ENCODE results near the gene OAS2.

OAS2 gene

DNA sequence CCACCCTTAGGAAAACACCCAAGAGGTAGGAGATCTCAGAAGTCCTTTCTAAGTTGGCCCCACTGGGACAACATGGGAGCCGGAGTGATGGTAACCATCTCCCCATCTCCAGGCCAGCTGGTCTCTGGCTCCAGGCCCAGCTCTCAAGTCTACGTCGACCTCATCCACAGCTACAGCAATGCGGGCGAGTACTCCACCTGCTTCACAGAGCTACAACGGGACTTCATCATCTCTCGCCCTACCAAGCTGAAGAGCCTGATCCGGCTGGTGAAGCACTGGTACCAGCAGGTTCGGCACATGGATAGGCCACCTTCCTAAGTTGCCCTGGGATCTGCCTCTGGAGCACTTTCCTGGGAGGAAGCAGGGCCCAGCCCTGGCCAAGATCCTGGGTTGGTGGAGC lies 11.0 kb upstream of the OAS2 start:
- no peaks in the 10 kb centered on the region for H4K20me1 ChIP-seq (ENCODE audit: low read depth, low read length)

GRCh38 chr12:112967858-112968257 lies 10.5 kb upstream of the OAS2 start:
- Histone ChIP-seq H2AFZ (ENCODE audit: low read depth, low read length, severe bottlenecking) (no peak overlapping the region), H3F3A (ENCODE audit: insufficient read depth) (no peaks in the 10 kb centered on the region), H3K9me3 (ENCODE audit: insufficient read depth, low read length) (no peaks in the 10 kb centered on the region), H3K27me3 (ENCODE audit: low read length) (no peaks in the 10 kb centered on the region), H3K79me2 (ENCODE audit: insufficient read depth, low read length) (no peaks in the 10 kb centered on the region), H3K4me3 (ENCODE audit: insufficient read depth, low read length, poor library complexity, severe bottlenecking) (no peak overlapping the region), H3K9me2 (replicated peaks; ENCODE audit: insufficient read depth, low read length) (no peaks in the 10 kb centered on the region), H3K36me3 (ENCODE audit: low read length) (no peaks in the 10 kb centered on the region), H3K4me2 (ENCODE audit: low read depth, low read length, poor library complexity, severe bottlenecking) (no peak overlapping the region), H3K27ac (ENCODE audit: low read depth, low read length) (no peak overlapping the region), H4K20me1 (ENCODE audit: low read depth, low read length) (no peaks in the 10 kb centered on the region), H3K9ac (ENCODE audit: low read length) (no peak overlapping the region)
- TF ChIP-seq EZH2phosphoT487 (conservative IDR thresholded peaks at IDR 0.05; ENCODE audit: low read length) (no peak), CTCF (IDR thresholded peaks at IDR 0.05; ENCODE audit: insufficient read depth, low read length, poor library complexity, severe bottlenecking) (no peak)

More for the DNA sequence above, 11.0 kb upstream of the OAS2 start:
- Histone ChIP-seq H3K79me2 (ENCODE audit: insufficient read depth, low read length) (no peaks in the 10 kb centered on the region), H3F3A (ENCODE audit: insufficient read depth) (no peaks in the 10 kb centered on the region), H3K9ac (ENCODE audit: low read length) (no peak overlapping the region), H3K4me3 (ENCODE audit: insufficient read depth, low read length, poor library complexity, severe bottlenecking) (no peak overlapping the region), H3K27me3 (ENCODE audit: low read length) (no peaks in the 10 kb centered on the region), H3K9me2 (replicated peaks; ENCODE audit: insufficient read depth, low read length) (no peaks in the 10 kb centered on the region), H3K9me3 (ENCODE audit: insufficient read depth, low read length) (no peaks in the 10 kb centered on the region), H3K4me2 (ENCODE audit: low read depth, low read length, poor library complexity, severe bottlenecking) (no peak overlapping the region), H3K27ac (ENCODE audit: low read depth, low read length) (no peak overlapping the region), H3K36me3 (ENCODE audit: low read length) (no peaks in the 10 kb centered on the region), H2AFZ (ENCODE audit: low read depth, low read length, severe bottlenecking) (no peak overlapping the region)
- TF ChIP-seq CTCF (IDR thresholded peaks at IDR 0.05; ENCODE audit: insufficient read depth, low read length, poor library complexity, severe bottlenecking): no peak
- TF ChIP-seq EZH2phosphoT487 (conservative IDR thresholded peaks at IDR 0.05; ENCODE audit: low read length): no peak

DNA sequence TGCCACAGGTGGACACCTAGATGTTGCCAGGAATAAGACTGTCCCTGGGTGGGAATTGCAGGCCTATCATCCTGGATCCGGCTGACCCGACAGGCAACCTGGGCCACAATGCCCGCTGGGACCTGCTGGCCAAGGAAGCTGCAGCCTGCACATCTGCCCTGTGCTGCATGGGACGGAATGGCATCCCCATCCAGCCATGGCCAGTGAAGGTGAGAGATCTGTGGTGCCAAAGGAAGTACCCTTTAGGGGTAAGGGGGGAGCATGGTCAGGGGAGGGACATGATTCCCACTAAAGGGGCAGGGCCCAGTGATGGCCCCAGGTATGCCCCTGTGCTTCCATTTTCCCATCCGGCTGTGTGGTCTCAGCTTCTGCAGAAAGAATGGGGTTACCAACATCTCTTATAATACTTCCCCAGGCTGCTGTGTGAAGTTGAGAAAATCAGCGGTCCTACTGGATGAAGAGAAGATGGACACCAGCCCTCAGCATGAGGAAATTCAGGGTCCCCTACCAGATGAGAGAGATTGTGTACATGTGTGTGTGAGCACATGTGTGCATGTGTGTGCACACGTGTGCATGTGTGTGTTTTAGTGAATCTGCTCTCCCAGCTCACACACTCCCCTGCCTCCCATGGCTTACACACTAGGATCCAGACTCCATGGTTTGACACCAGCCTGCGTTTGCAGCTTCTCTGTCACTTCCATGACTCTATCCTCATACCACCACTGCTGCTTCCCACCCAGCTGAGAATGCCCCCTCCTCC lies 8.6 kb upstream of the OAS2 start:
- Histone ChIP-seq H3K27ac (ENCODE audit: low read depth, low read length) (no peak overlapping the region), H3F3A (ENCODE audit: insufficient read depth) (no peaks in the 10 kb centered on the region), H3K9me3 (ENCODE audit: insufficient read depth, low read length) (no peaks in the 10 kb centered on the region), H4K20me1 (ENCODE audit: low read depth, low read length) (no peaks in the 10 kb centered on the region), H2AFZ (ENCODE audit: low read depth, low read length, severe bottlenecking) (no peak overlapping the region), H3K9ac (ENCODE audit: low read length) (no peak overlapping the region), H3K27me3 (ENCODE audit: low read length) (no peaks in the 10 kb centered on the region), H3K4me2 (ENCODE audit: low read depth, low read length, poor library complexity, severe bottlenecking) (no peak overlapping the region), H3K36me3 (ENCODE audit: low read length) (no peaks in the 10 kb centered on the region), H3K4me3 (ENCODE audit: insufficient read depth, low read length, poor library complexity, severe bottlenecking) (no peak overlapping the region), H3K79me2 (ENCODE audit: insufficient read depth, low read length) (no peaks in the 10 kb centered on the region), H3K9me2 (replicated peaks; ENCODE audit: insufficient read depth, low read length) (no peaks in the 10 kb centered on the region)
- no peak for TF ChIP-seq EZH2phosphoT487 (conservative IDR thresholded peaks at IDR 0.05; ENCODE audit: low read length)

DNA sequence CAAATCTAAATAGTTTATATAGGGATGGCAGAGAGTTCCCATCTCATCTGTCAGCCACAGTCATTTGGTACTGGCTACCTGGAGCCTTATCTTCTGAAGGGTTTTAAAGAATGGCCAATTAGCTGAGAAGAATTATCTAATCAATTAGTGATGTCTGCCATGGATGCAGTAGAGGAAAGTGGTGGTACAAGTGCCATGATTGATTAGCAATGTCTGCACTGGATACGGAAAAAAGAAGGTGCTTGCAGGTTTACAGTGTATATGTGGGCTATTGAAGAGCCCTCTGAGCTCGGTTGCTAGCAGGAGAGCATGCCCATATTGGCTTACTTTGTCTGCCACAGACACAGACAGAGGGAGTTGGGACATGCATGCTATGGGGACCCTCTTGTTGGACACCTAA lies 7.9 kb upstream of the OAS2 start:
- Histone ChIP-seq H3F3A (ENCODE audit: insufficient read depth) (no peaks in the 10 kb centered on the region), H3K79me2 (ENCODE audit: insufficient read depth, low read length) (no peaks in the 10 kb centered on the region), H2AFZ (ENCODE audit: low read depth, low read length, severe bottlenecking) (no peak overlapping the region), H3K4me2 (ENCODE audit: low read depth, low read length, poor library complexity, severe bottlenecking) (no peak overlapping the region), H3K9me2 (replicated peaks; ENCODE audit: insufficient read depth, low read length) (no peaks in the 10 kb centered on the region), H3K4me3 (ENCODE audit: insufficient read depth, low read length, poor library complexity, severe bottlenecking) (no peak overlapping the region), H3K36me3 (ENCODE audit: low read length) (no peaks in the 10 kb centered on the region), H3K27me3 (ENCODE audit: low read length) (no peaks in the 10 kb centered on the region), H3K9ac (ENCODE audit: low read length) (no peak overlapping the region), H3K27ac (ENCODE audit: low read depth, low read length) (no peak overlapping the region), H3K9me3 (ENCODE audit: insufficient read depth, low read length) (no peaks in the 10 kb centered on the region), H4K20me1 (ENCODE audit: low read depth, low read length) (no peaks in the 10 kb centered on the region)
- no peak for TF ChIP-seq EZH2phosphoT487 (conservative IDR thresholded peaks at IDR 0.05; ENCODE audit: low read length)
- no peak for TF ChIP-seq CTCF (IDR thresholded peaks at IDR 0.05; ENCODE audit: insufficient read depth, low read length, poor library complexity, severe bottlenecking)

All from SU-DHL-6 (cell line).